Measurements from ENCODE around the gene BTBD9.
"Not testable (repeated sequence)": the region's sequence is repeated elsewhere in the genome, so short reads cannot be mapped to it uniquely, and the experiment has no call there.

BTBD9 gene

GRCh38 chr6:38370653-38371601 lies 268.8 kb downstream of the BTBD9 start:
- no peak for DNase-seq

- DNase-seq = no peak
These were observed 272.5 kb downstream of the BTBD9 start for GRCh38 chr6:38367231-38367630.

- no peak for DNase-seq
These were observed 273.5 kb downstream of the BTBD9 start for GRCh38 chr6:38366234-38366633.

GRCh38 chr6:38364775-38365174 lies 275.0 kb downstream of the BTBD9 start:
- no peak for DNase-seq

- DNase-seq = no peak
These were observed 275.6 kb downstream of the BTBD9 start for GRCh38 chr6:38364127-38364526.

GRCh38 chr6:38355519-38355918 lies 284.2 kb downstream of the BTBD9 start:
- no peak for DNase-seq

GRCh38 chr6:38354905-38355304 lies 284.8 kb downstream of the BTBD9 start:
- no peak for DNase-seq

GRCh38 chr6:38354037-38354381 lies 285.7 kb downstream of the BTBD9 start:
- no peak for DNase-seq

GRCh38 chr6:38353310-38354036 lies 286.3 kb downstream of the BTBD9 start:
- no peak for DNase-seq

- no peak for DNase-seq
These were observed 287.1 kb downstream of the BTBD9 start for GRCh38 chr6:38352636-38353035.

GRCh38 chr6:38350942-38351341 lies 288.8 kb downstream of the BTBD9 start:
- no peak for DNase-seq

- no peak for DNase-seq
These were observed 289.5 kb downstream of the BTBD9 start for GRCh38 chr6:38350220-38350619.

- no peak for DNase-seq
These were observed 289.9 kb downstream of the BTBD9 start for GRCh38 chr6:38349795-38350194.

GRCh38 chr6:38349221-38349620 lies 290.5 kb downstream of the BTBD9 start:
- DNase-seq = no peak

- DNase-seq = no peak
These were observed 291.4 kb downstream of the BTBD9 start for GRCh38 chr6:38348371-38348770.

- DNase-seq = not testable (repeated sequence)
These were observed 291.9 kb downstream of the BTBD9 start for GRCh38 chr6:38347829-38348228.

GRCh38 chr6:38346291-38347079 lies 293.2 kb downstream of the BTBD9 start:
- no peak for DNase-seq

GRCh38 chr6:38345586-38345985 lies 294.1 kb downstream of the BTBD9 start:
- DNase-seq = no peak

GRCh38 chr6:38341496-38341895 lies 298.2 kb downstream of the BTBD9 start:
- DNase-seq = no peak

GRCh38 chr6:38339914-38340313 lies 299.8 kb downstream of the BTBD9 start:
- no peak for DNase-seq

- no peak for DNase-seq
These were observed 301.8 kb downstream of the BTBD9 start for GRCh38 chr6:38337819-38338465.

GRCh38 chr6:38336922-38337321 lies 302.8 kb downstream of the BTBD9 start:
- no peak for DNase-seq

GRCh38 chr6:38326837-38327236 lies 312.9 kb downstream of the BTBD9 start:
- no peak for DNase-seq
